LHCN-M2 (cell line): ENCODE results near the gene PCDHA9. TPM values are rescaled to one million over a fixed set of nuclear protein-coding genes. Genes with fewer than 3 reads are reported as not detected.
"Not testable (repeated sequence)": the region's sequence is repeated elsewhere in the genome, so short reads cannot be mapped to it uniquely, and the experiment has no call there.

Source experiments
- DNase-seq: peaks from one replicate; pipeline ENCODE4 v3.0.0-alpha.2; 2012; ENCODE audit warnings: low read depth
- total RNA-seq: library from RNA; depleted of rRNA; stranded (reverse); fragments of >200 nt; gene quantifications from 2 replicates; pipeline ENCODE4 v1.2.3, GENCODE V29; 2014; rRNA removed

Gene PCDHA9
- total RNA-seq, 1 experiment from 2014 or later, result 0.06 TPM

DNA sequence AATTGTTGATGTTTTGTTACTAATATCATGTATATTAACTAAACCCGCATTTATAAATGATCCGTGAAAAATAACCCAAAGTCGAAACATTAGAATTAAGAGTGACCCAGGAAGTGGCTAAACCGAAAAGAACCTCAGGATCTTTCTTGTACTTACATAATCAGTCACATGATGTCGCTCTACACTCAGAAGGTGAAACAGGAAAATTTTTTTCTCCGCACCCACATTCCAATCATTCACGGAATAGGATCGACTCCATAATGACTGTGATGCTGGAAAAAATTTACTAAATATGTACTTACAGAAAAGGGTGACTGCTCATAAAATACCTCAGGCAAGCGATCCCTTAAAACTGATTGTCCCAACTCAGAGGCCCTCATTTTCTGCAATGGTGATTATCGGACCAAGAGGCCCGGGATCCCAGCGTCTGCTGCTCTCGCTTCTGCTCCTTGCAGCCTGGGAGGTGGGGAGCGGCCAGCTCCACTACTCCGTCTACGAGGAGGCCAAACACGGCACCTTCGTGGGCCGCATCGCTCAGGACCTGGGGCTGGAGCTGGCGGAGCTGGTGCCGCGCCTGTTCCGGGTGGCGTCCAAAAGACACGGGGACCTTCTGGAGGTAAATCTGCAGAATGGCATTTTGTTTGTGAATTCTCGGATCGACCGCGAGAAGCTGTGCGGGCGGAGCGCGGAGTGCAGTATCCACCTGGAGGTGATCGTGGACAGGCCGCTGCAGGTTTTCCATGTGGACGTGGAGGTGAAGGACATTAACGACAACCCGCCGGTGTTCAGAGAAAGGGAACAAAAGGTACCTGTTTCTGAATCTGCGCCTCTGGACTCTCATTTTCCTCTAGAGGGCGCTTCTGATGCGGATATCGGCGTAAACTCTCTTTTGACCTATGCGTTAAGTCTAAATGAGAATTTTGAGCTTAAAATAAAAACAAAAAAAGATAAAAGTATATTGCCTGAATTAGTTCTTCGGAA lies 27.2 kb downstream of the PCDHA9 start, which contains the start of gene PCDHA12:
PCDHA12 (plus strand) TSS at position 224 of the 981 bp plus-strand sequence; CDS start at position 389, 165 bp downstream.
- no peak for DNase-seq

DNA sequence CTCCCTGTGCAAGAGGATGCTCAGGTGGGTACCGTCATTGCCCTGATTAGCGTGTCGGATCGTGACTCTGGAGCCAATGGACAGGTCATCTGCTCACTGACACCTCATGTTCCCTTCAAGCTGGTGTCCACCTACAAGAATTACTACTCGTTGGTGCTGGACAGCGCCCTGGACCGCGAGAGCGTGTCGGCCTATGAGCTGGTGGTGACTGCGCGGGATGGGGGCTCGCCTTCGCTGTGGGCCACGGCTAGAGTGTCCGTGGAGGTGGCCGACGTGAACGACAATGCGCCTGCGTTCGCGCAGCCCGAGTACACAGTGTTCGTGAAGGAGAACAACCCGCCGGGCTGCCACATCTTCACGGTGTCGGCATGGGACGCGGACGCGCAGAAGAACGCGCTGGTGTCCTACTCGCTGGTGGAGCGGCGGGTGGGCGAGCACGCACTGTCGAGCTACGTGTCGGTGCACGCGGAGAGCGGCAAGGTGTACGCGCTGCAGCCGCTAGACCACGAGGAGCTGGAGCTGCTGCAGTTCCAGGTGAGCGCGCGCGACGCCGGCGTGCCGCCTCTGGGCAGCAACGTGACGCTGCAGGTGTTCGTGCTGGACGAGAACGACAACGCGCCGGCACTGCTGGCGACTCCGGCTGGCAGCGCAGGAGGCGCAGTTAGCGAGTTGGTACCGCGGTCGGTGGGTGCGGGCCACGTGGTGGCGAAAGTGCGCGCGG lies 28.5 kb downstream of the PCDHA9 start:
- not testable (repeated sequence) for DNase-seq

DNA sequence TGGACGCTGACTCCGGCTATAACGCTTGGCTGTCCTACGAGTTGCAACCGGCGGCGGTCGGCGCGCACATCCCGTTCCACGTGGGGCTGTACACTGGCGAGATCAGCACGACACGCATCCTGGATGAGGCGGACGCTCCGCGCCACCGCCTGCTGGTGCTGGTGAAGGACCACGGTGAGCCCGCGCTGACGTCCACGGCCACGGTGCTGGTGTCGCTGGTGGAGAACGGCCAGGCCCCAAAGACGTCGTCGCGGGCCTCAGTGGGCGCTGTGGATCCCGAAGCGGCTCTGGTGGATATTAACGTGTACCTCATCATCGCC lies 29.0 kb downstream of the PCDHA9 start:
- DNase-seq, result no peak

DNA sequence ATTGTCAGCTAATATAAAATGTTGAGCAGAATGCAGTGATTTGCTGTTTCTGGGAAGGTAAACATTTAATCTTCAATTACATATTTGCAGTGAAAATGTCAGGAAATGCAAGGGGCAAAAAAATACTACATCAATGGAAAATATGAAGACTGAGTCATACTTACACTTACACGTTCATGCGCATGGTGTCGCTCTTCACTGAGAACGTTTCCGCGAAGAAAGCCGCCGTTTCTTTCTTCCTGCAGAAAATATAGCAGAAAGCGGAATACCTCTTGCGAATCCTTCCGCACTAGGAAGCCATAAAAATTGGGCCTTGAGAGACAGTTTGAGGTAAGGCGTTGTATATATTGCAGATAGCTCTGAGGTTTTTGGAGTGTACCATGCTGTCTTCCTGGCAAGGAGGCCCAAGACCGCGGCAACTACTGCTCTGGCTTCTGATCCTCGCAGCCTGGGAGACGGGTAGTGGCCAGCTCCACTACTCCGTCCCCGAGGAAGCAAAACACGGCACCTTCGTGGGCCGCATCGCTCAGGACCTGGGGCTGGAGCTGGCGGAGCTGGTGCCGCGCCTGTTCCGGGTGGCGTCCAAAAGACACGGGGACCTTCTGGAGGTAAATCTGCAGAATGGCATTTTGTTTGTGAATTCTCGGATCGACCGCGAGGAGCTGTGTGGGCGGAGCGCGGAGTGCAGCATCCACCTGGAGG lies 33.9 kb downstream of the PCDHA9 start, which contains the start of gene PCDHA13:
PCDHA13 (plus strand) TSS at position 236 of the 702 bp plus-strand sequence; CDS start at position 381, 145 bp downstream.
- no peak for DNase-seq

DNA sequence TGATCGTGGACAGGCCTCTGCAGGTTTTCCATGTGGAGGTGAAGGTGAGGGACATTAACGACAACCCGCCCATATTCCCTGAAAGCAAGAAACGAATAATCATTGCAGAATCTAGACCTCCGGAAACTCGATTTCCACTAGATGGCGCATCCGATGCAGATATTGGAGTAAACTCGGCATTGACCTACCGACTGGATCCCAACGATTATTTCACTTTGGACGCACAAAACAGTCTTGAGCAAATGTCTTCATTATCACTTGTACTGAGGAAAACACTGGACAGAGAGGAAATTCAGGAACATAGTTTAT lies 34.4 kb downstream of the PCDHA9 start:
- peak; percentile 5 for DNase-seq

DNA sequence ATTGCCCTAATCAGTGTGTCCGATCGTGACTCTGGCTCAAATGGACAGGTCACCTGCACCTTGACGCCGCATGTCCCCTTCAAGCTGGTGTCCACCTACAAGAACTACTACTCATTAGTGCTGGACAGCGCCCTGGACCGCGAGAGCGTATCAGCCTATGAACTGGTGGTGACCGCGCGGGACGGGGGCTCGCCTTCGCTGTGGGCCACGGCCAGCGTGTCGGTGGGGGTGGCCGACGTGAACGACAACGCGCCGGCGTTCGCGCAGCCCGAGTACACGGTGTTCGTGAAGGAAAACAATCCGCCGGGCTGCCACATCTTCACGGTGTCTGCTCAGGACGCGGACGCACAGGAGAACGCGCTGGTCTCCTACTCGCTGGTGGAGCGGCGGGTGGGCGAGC lies 35.2 kb downstream of the PCDHA9 start:
- no peak for DNase-seq

DNA sequence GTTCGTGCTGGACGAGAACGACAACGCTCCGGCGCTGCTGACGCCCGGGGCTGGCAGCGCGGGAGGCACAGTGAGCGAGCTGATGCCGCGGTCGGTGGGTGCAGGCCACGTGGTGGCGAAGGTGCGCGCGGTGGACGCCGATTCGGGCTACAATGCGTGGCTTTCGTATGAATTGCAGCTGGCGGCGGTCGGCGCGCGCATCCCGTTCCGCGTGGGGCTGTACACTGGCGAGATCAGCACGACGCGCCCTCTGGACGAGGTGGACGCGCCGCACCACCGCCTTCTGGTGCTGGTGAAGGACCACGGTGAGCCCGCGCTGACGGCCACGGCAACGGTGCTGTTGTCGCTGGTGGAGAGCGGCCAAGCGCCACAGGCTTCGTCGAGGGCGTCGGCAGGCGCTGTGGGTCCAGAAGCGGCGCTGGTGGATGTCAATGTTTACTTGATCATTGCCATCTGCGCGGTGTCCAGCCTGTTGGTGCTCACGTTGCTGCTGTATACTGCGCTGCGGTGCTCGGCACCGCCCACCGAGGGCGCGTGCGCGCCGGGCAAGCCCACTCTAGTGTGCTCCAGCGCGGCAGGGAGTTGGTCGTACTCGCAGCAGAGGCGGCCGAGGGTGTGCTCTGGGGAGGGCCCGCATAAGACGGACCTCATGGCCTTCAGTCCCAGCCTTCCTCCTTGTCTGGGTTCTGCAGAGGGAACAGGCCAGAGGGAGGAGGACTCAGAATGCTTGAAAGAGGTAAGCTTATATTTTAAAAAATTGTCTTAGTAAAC lies 35.9 kb downstream of the PCDHA9 start:
- no peak for DNase-seq

Other genes starting within 250 kb of the PCDHA9 start
- gene CD14, start 215.2 kb upstream of the PCDHA9 start, total RNA-seq, result 0.96 and 1.1 TPM in 2 replicates
- 42.8 and 43.0 TPM in 2 replicates for gene TMCO6, start 208.9 kb upstream of the PCDHA9 start, total RNA-seq
- 44.0 and 48.5 TPM in 2 replicates for gene NDUFA2, start 200.8 kb upstream of the PCDHA9 start, total RNA-seq
- 96.8 and 111 TPM in 2 replicates for gene IK, start 200.6 kb upstream of the PCDHA9 start, total RNA-seq
- gene WDR55, start 183.5 kb upstream of the PCDHA9 start, total RNA-seq, result 27.1 and 28.9 TPM in 2 replicates
- 0.52 and 1.3 TPM in 2 replicates for gene DND1, start 174.8 kb upstream of the PCDHA9 start, total RNA-seq
- 98.9 and 103 TPM in 2 replicates for gene HARS1, start 157.0 kb upstream of the PCDHA9 start, total RNA-seq
- gene HARS2, start 156.9 kb upstream of the PCDHA9 start, total RNA-seq, result 39.2 and 41.6 TPM in 2 replicates
- 45.2 and 45.7 TPM in 2 replicates for gene ZMAT2, start 147.9 kb upstream of the PCDHA9 start, total RNA-seq
- gene PCDHA1, start 62.2 kb upstream of the PCDHA9 start, total RNA-seq, result 0.06 TPM in 2 replicates
- not detected in 2 replicates for gene PCDHA2, start 53.5 kb upstream of the PCDHA9 start, total RNA-seq
- under 0.01 and 0.06 TPM in 2 replicates for gene PCDHA3, start 47.3 kb upstream of the PCDHA9 start, total RNA-seq
- gene PCDHA4, start 41.3 kb upstream of the PCDHA9 start, total RNA-seq, result 0.26 and 0.40 TPM in 2 replicates
- gene PCDHA5, start 26.8 kb upstream of the PCDHA9 start, total RNA-seq, result not detected in 2 replicates
- not detected in 2 replicates for gene PCDHA6, start 20.4 kb upstream of the PCDHA9 start, total RNA-seq
- 0.11 and 0.19 TPM in 2 replicates for gene PCDHA7, start 14.1 kb upstream of the PCDHA9 start, total RNA-seq
- gene PCDHA8, start 7.2 kb upstream of the PCDHA9 start, total RNA-seq, result not detected in 2 replicates
- not detected in 2 replicates for gene PCDHA10, start 7.5 kb downstream of the PCDHA9 start, total RNA-seq
- 0.11 TPM in 1 of 2 replicates, not detected in the other for gene PCDHA11, start 20.6 kb downstream of the PCDHA9 start, total RNA-seq
- gene PCDHA12, start 26.9 kb downstream of the PCDHA9 start, total RNA-seq, result not detected in 2 replicates
- not detected in 2 replicates for gene PCDHA13, start 33.7 kb downstream of the PCDHA9 start, total RNA-seq
- not detected in 2 replicates for gene PCDHAC1, start 77.9 kb downstream of the PCDHA9 start, total RNA-seq
- gene PCDHAC2, start 118.1 kb downstream of the PCDHA9 start, total RNA-seq, result 0.06 and 0.23 TPM in 2 replicates
- gene PCDHB1, start 203.0 kb downstream of the PCDHA9 start, total RNA-seq, result not detected in 2 replicates
- 10.7 and 13.4 TPM in 2 replicates for gene PCDHB2, start 246.2 kb downstream of the PCDHA9 start, total RNA-seq